A673 (cell line): Measurements from ENCODE around the gene DDAH1. TPM values are rescaled to one million over a fixed set of nuclear protein-coding genes. Genes with fewer than 3 reads are reported as not detected.

Experiments
- BruUV-seq: library from RNA; stranded (reverse); fragments of 400-500 nt; replicated peaks from 2 replicates; lab custom pipeline; 2021; lab: Mats Ljungman, UMichigan
- CTCF ChIA-PET: fragments of 300-600 bp; sonication (Branson Sonifier 250); formaldehyde crosslinking; loops from one replicate; lab custom pipeline; 2022; ENCODE audit warnings: antibody characterized with exemption; lab: Charles Lee
- POLR2A ChIA-PET: fragments of 300-600 bp; sonication (Branson Sonifier 250); formaldehyde crosslinking; loops from one replicate; lab custom pipeline; 2022; ENCODE audit warnings: antibody characterized with exemption; ENCODE audit not compliant: low non-redundant PET; lab: Charles Lee
- DNase-seq: peaks from one replicate; pipeline ENCODE4 v3.0.0-alpha.2; 2015; ENCODE audit warnings: low spot score
- H3K27ac ChIP-seq: fragments of 200-600 bp; sonication (generic); 2 replicates; pipeline ENCODE4 v1.5.1; 2016; ENCODE audit warnings: mixed run types, low read depth, mild to moderate bottlenecking, mixed read lengths, antibody characterized with exemption, low read length; ENCODE audit not compliant: poor library complexity, severe bottlenecking
- H3K27me3 ChIP-seq: fragments of 200-600 bp; sonication (generic); replicated peaks from 2 replicates; pipeline ENCODE4 v1.6.1; 2017; ENCODE audit warnings: mixed run types, low read depth, mild to moderate bottlenecking, mixed read lengths, antibody characterized with exemption, low read length; ENCODE audit not compliant: insufficient read depth, poor library complexity
- H3K36me3 ChIP-seq: fragments of 200-600 bp; sonication (generic); 2 replicates; pipeline ENCODE4 v1.6.1; 2016; ENCODE audit warnings: mixed run types, mild to moderate bottlenecking, mixed read lengths, antibody characterized with exemption, low read length; ENCODE audit not compliant: insufficient read depth, poor library complexity, severe bottlenecking
- H3K4me1 ChIP-seq: fragments of 200-600 bp; sonication (generic); 2 replicates; pipeline ENCODE4 v1.6.1; 2017; ENCODE audit warnings: mixed run types, mild to moderate bottlenecking, mixed read lengths, antibody characterized with exemption, low read length; ENCODE audit not compliant: insufficient read depth, poor library complexity, severe bottlenecking
- H3K4me3 ChIP-seq: fragments of 200-600 bp; sonication (generic); 2 replicates; pipeline ENCODE4 v1.5.1; 2016; ENCODE audit warnings: low read depth, mixed run types, mild to moderate bottlenecking, mixed read lengths, low read length; ENCODE audit not compliant: poor library complexity, severe bottlenecking
- H3K9me3 ChIP-seq: fragments of 200-600 bp; sonication (generic); 2 replicates; pipeline ENCODE4 v1.6.1; 2016; ENCODE audit warnings: mixed run types, low read depth, mild to moderate bottlenecking, mixed read lengths, antibody characterized with exemption, low read length; ENCODE audit not compliant: poor library complexity, severe bottlenecking
- CTCF ChIP-seq: fragments of 300-800, 200-600 bp; sonication (generic); conservative IDR thresholded peaks from 2 replicates; pipeline ENCODE4 v1.5.1; 2017; ENCODE audit warnings: low read depth, mild to moderate bottlenecking, antibody characterized with exemption, low read length, moderate library complexity, mixed read lengths
- EZH2 ChIP-seq: fragments of 200-600 bp; sonication (generic); IDR thresholded peaks from 2 replicates; pipeline ENCODE4 v1.6.1; 2017; ENCODE audit warnings: borderline replicate concordance, low read depth, mild to moderate bottlenecking, mixed read lengths, antibody characterized with exemption, low read length; ENCODE audit not compliant: poor library complexity, severe bottlenecking
- intact Hi-C: fragments of 100-400 bp; cut with micrococcal nuclease; formaldehyde crosslinking; loops from one replicate; pipeline ENCODE4 v1.10.0; 2022; ENCODE audit not compliant: unreplicated experiment
- total RNA-seq: library from RNA; stranded (reverse); gene quantifications from 2 replicates; pipeline ENCODE4 v1.2.3, GENCODE V29; 2021

The DDAH1 gene
- total RNA-seq, 1 experiment from 2014 or later = 32.5 TPM

- no peaks in the 10 kb centered on the region for H3K9me3 ChIP-seq
- no peak overlapping the region for H3K27ac ChIP-seq
- H3K36me3 ChIP-seq = no peaks in the 10 kb centered on the region
- no peaks in the 10 kb centered on the region for H3K27me3 ChIP-seq
- H3K4me3 ChIP-seq = no peak overlapping the region
- CTCF ChIA-PET = no interaction called here
- peaks cover 6% of the 10 kb centered on the region for H3K4me1 ChIP-seq
- intact Hi-C loops = no loop called here
- DNase-seq = no peak
- POLR2A ChIA-PET = no interaction called here
- TF ChIP-seq CTCF = no peak
- no TSS peak for BruUV-seq
Observed at GRCh38 chr1:85459290-85459689, 5.7 kb downstream of the DDAH1 start.

GRCh38 chr1:85454214-85454613 lies 10.7 kb downstream of the DDAH1 start:
- ChIA-PET POLR2A (no interaction called here), CTCF (no interaction called here)
- intact Hi-C loops = no loop called here
- Histone ChIP-seq H3K9me3 (no peaks in the 10 kb centered on the region), H3K4me3 (no peak overlapping the region), H3K27ac (no peak overlapping the region), H3K4me1 (peaks cover 2% of the 10 kb centered on the region), H3K27me3 (no peaks in the 10 kb centered on the region), H3K36me3 (no peaks in the 10 kb centered on the region)
- no TSS peak for BruUV-seq
- DNase-seq = no peak
- no peak for TF ChIP-seq CTCF
- TF ChIP-seq EZH2 = no peak

- Histone ChIP-seq H3K27me3 (no peaks in the 10 kb centered on the region), H3K27ac (no peak overlapping the region), H3K4me3 (no peak overlapping the region), H3K4me1 (no peaks in the 10 kb centered on the region), H3K36me3 (no peaks in the 10 kb centered on the region), H3K9me3 (no peaks in the 10 kb centered on the region)
- POLR2A ChIA-PET = no interaction called here
- no TSS peak for BruUV-seq
- DNase-seq = no peak
- TF ChIP-seq CTCF = no peak
- no peak for TF ChIP-seq EZH2
- intact Hi-C loops = no loop called here
- CTCF ChIA-PET = no interaction called here
Observed at GRCh38 chr1:85453640-85454194, 11.2 kb downstream of the DDAH1 start.
